GM12892 (cell line): Measurements from ENCODE around the gene PLS3.

Source experiments
- POLR2A ChIP-seq: IDR thresholded peaks from 2 replicates; pipeline ENCODE4 v1.6.1; 2011; ENCODE audit warnings: low read depth, low read length, control low read depth
- POLR2AphosphoS5 ChIP-seq: IDR thresholded peaks from 2 replicates; pipeline ENCODE4 v1.6.1; 2011; ENCODE audit warnings: low read depth, low read length, control low read depth
- TAF1 ChIP-seq: IDR thresholded peaks from 2 replicates; pipeline ENCODE4 v1.6.1; 2011; ENCODE audit warnings: low read depth, mild to moderate bottlenecking, control low read depth, low read length, borderline replicate concordance

- no peak for TF ChIP-seq POLR2A
- no peak for TF ChIP-seq TAF1
- no peak for TF ChIP-seq POLR2AphosphoS5
Measured at GRCh38 chrX:115665122-115665521, 104.1 kb downstream of the PLS3 start.
